ENCODE data around the gene SLC35G3. TPM values are rescaled to one million over a fixed set of nuclear protein-coding genes. Genes with fewer than 3 reads are reported as not detected.
A peak's percentile ranks its signal among the peaks of the same experiment; 100 is the strongest.
"Not testable (repeated sequence)": the region's sequence is repeated elsewhere in the genome, so short reads cannot be mapped to it uniquely, and the experiment has no call there.

Gene SLC35G3
- total and polyA plus RNA-seq, 5 donors from 2014 or later = 0.08 to 0.19 (median 0.13) TPM; not detected in 1

DNA sequence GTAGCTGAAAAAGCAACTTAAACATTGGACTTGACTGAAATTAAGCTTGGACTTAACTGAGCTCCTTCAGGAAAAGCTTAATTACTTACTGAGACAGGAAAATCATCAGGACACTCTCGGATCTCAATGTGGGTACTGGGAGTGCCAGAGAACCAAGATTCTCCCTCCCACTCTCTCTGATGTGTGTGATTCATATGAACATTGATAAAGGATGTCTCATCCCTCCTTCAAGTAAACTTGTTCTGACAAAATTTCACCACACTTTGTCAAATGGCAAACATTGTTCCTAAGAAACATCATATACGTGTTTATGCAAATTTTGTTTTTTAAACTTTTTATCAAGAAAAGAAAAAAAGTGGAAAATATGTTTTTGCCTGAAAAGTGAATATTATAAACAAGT lies 44.6 kb upstream of the SLC35G3 start:
- Mint-ChIP-seq H3K27ac (peak overlapping the region; percentile 97 to 99 (median 99)), H3K27me3 (peaks cover 10% of the 10 kb centered on the region), H3K9me3 (peaks cover 0 to 5% (median 0%) of the 10 kb centered on the region in 7 donors), H3K36me3 (peaks cover 37% of the 10 kb centered on the region), H3K4me3 (peak overlapping the region; percentile 98 to 100 (median 99)), H3K4me1 (peaks cover 14 to 61% (median 51%) of the 10 kb centered on the region in 4 donors)
- Histone ChIP-seq H3K4me3 (ENCODE audit: low read depth, low read length) (peak overlapping the region; percentile 93), H3K27ac (ENCODE audit: insufficient read depth, low read length, poor library complexity, severe bottlenecking) (peak overlapping the region; percentile 96), H3K36me3 (ENCODE audit: control insufficient read depth, insufficient read depth, low read length) (no peaks in the 10 kb centered on the region), H3K27me3 (ENCODE audit: control insufficient read depth, insufficient read depth, low read length) (no peaks in the 10 kb centered on the region), H3K9me3 (ENCODE audit: control insufficient read depth in 2 of 2, low read length in 2 of 2) (no peaks in the 10 kb centered on the region), H3K4me1 (ENCODE audit: control insufficient read depth, insufficient read depth, low read length, poor library complexity, severe bottlenecking) (peaks cover 65% of the 10 kb centered on the region)
- DNase-seq = peak in 1 of 3 donors; percentile 41
- no peak for ATAC-seq (ENCODE audit: low read depth in 2 of 2)

DNA sequence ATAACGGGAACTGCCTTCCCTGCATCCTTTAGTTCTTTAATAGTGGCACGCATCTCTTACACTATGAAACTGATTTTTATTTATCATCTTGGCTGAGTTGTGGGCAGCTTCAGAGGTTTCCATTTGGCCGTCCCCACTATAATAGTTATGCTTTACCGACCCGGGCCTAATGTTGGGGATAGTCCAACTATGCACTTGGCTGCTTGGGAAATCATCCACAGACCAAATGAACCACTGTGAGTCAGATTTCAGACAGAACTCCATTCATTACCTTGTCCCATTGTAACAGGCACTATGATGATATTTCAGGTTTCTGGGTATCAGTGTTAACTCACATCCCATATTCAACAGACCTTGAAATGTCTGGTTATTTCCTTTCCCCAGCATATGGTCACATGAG lies 42.6 kb upstream of the SLC35G3 start:
- DNase-seq (no peak), ATAC-seq (ENCODE audit: low read depth in 2 of 2) (no peak)
- Histone ChIP-seq H3K27ac (ENCODE audit: insufficient read depth, low read length, poor library complexity, severe bottlenecking) (peak overlapping the region; percentile 96), H3K9me3 (ENCODE audit: control insufficient read depth in 2 of 2, low read length in 2 of 2) (no peaks in the 10 kb centered on the region), H3K36me3 (ENCODE audit: control insufficient read depth, insufficient read depth, low read length) (no peaks in the 10 kb centered on the region), H3K4me1 (ENCODE audit: control insufficient read depth, insufficient read depth, low read length, poor library complexity, severe bottlenecking) (peaks cover 72% of the 10 kb centered on the region), H3K4me3 (ENCODE audit: low read depth, low read length) (peak overlapping the region; percentile 93), H3K27me3 (ENCODE audit: control insufficient read depth, insufficient read depth, low read length) (no peaks in the 10 kb centered on the region)
- Mint-ChIP-seq H3K36me3 (peaks cover 34% of the 10 kb centered on the region), H3K27me3 (peaks cover 5% of the 10 kb centered on the region), H3K4me1 (peaks cover 15 to 81% (median 55%) of the 10 kb centered on the region in 4 donors), H3K9me3 (peaks cover 0 to 1% (median 0%) of the 10 kb centered on the region in 7 donors), H3K4me3 (peak overlapping the region; percentile 75 to 99 (median 98)), H3K27ac (peak overlapping the region; percentile 97 to 99 (median 97))

DNA sequence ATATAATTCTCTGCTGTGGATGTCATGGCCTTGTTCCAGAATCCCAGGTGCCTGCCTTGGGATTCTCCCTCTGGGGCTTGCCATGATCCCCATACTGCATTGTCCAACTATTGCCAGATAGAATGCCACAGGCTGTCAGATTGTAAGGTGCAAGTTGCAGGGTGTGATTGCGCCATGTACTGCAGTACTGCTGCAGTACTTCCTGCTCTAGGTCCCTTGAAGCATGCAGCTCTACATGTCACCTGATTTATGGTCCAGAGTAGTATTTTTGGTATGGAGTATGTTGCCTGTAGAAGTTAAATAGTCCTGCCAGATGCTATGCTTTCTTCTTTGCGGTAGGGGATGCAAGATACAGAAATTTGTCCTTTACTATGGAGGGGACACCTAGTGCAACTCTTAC lies 41.7 kb upstream of the SLC35G3 start:
- ATAC-seq (ENCODE audit: low read depth in 2 of 2) (peak; percentile 35 to 69), DNase-seq (peak in 1 of 3 donors; percentile 24)
- Mint-ChIP-seq H3K4me3 (peak overlapping the region; percentile 52 to 99 (median 84)), H3K27me3 (peaks cover 5% of the 10 kb centered on the region), H3K9me3 (peaks cover 0 to 1% (median 0%) of the 10 kb centered on the region in 7 donors), H3K27ac (peak overlapping the region; percentile 97 to 99 (median 97)), H3K36me3 (peaks cover 33% of the 10 kb centered on the region), H3K4me1 (peaks cover 21 to 90% (median 61%) of the 10 kb centered on the region in 4 donors)
- Histone ChIP-seq H3K4me3 (ENCODE audit: low read depth, low read length) (peak overlapping the region; percentile 38), H3K4me1 (ENCODE audit: control insufficient read depth, insufficient read depth, low read length, poor library complexity, severe bottlenecking) (peaks cover 69% of the 10 kb centered on the region), H3K27me3 (ENCODE audit: control insufficient read depth, insufficient read depth, low read length) (no peaks in the 10 kb centered on the region), H3K27ac (ENCODE audit: insufficient read depth, low read length, poor library complexity, severe bottlenecking) (peak overlapping the region; percentile 96), H3K36me3 (ENCODE audit: control insufficient read depth, insufficient read depth, low read length) (no peaks in the 10 kb centered on the region), H3K9me3 (ENCODE audit: control insufficient read depth in 2 of 2, low read length in 2 of 2) (no peaks in the 10 kb centered on the region)

DNA sequence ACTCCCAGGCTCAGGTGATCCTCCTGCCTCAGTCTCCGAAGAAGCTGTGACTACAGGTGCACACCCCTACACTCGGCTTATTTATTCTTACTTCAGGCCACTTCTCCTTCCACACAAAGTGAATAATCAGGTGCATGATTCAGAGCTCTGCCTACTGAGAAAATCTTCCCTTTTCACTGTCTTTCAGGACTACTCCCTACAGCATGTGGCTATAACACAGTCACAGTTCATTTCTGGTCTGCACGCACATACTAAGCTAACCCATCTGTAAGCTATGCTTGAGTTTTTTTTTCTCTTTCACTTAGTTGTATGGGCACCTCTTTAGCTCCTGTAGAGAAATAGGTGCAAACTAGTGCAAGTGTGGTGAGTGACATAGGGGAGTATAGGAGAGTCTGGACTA lies 41.1 kb upstream of the SLC35G3 start:
- peaks cover 37% of the 10 kb centered on the region for H3K36me3 Mint-ChIP-seq
- ATAC-seq (ENCODE audit: low read depth in 2 of 2) (peak in 1 of 2 donors; percentile 42), DNase-seq (no peak)
- H3K4me3 Mint-ChIP-seq = peak overlapping the region in 3 of 4 donors; percentile 52 to 99 (median 99)
- peaks cover 23 to 97% (median 63%) of the 10 kb centered on the region in 4 donors for H3K4me1 Mint-ChIP-seq
- peak overlapping the region; percentile 96 for H3K27ac ChIP-seq (ENCODE audit: insufficient read depth, low read length, poor library complexity, severe bottlenecking)
- H3K36me3 ChIP-seq (ENCODE audit: control insufficient read depth, insufficient read depth, low read length) = no peaks in the 10 kb centered on the region
- no peaks in the 10 kb centered on the region for H3K9me3 ChIP-seq (ENCODE audit: control insufficient read depth in 2 of 2, low read length in 2 of 2)
- H3K4me1 ChIP-seq (ENCODE audit: control insufficient read depth, insufficient read depth, low read length, poor library complexity, severe bottlenecking) = peaks cover 62% of the 10 kb centered on the region
- peak overlapping the region; percentile 97 to 99 (median 97) for H3K27ac Mint-ChIP-seq
- peaks cover 0 to 2% (median 0%) of the 10 kb centered on the region in 7 donors for H3K9me3 Mint-ChIP-seq
- H3K4me3 ChIP-seq (ENCODE audit: low read depth, low read length) = peak overlapping the region; percentile 37
- H3K27me3 Mint-ChIP-seq = peaks cover 5% of the 10 kb centered on the region
- no peaks in the 10 kb centered on the region for H3K27me3 ChIP-seq (ENCODE audit: control insufficient read depth, insufficient read depth, low read length)

DNA sequence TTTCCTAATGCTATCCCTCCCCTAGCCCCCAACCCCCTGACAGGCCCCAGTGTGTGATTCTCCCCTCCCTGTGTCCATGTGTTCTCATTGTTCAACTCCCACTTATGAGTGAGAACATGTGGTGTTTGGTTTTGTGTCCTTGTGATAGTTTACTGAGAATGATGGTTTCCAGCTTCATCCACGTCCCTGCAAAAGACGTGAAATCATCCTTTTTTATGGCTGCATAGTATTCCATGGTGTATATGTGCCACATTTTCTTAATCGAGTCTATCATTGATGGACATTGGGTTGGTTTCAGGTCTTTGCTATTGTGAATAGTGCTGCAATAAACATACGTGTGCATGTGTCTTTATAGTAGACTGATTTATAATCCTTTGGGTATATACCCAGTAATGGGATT lies 40.1 kb upstream of the SLC35G3 start:
- DNase-seq; H3K4me3 Mint-ChIP-seq; H3K27me3 ChIP-seq (ENCODE audit: control insufficient read depth, insufficient read depth, low read length); H3K4me3 ChIP-seq (ENCODE audit: low read depth, low read length); H3K9me3 ChIP-seq (ENCODE audit: control insufficient read depth in 2 of 2, low read length in 2 of 2); H3K27me3 Mint-ChIP-seq; H3K9me3 Mint-ChIP-seq; H3K36me3 ChIP-seq (ENCODE audit: control insufficient read depth, insufficient read depth, low read length); ATAC-seq (ENCODE audit: low read depth in 2 of 2); H3K27ac ChIP-seq (ENCODE audit: insufficient read depth, low read length, poor library complexity, severe bottlenecking): not testable (repeated sequence)
- peaks cover 33 to 97% (median 68%) of the 10 kb centered on the region in 4 donors for H3K4me1 Mint-ChIP-seq
- peaks cover 38% of the 10 kb centered on the region for H3K36me3 Mint-ChIP-seq
- peaks cover 53% of the 10 kb centered on the region for H3K4me1 ChIP-seq (ENCODE audit: control insufficient read depth, insufficient read depth, low read length, poor library complexity, severe bottlenecking)
- H3K27ac Mint-ChIP-seq = peak overlapping the region; percentile 58 to 99 (median 97)

DNA sequence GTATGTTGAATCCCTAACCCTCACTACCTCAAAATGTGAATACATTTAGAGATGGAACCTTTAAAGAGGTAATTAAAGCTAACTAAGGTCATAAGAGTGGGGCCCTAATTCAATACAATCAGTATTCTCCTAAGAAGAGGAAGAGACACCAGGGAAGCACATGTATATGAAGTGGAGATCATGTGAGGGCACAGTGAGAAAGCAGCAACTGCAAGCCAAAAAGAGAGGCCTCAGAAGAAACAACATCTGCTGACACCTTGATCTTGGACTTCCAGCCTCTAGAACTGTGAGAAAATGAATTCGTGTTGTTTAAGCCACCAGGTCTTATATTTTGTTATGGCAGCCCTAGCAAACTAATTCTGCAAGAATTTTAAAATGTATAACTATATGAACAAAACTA lies 35.4 kb upstream of the SLC35G3 start:
- Mint-ChIP-seq H3K27ac (no peak overlapping the region), H3K27me3 (no peaks in the 10 kb centered on the region), H3K9me3 (peaks cover 0 to 5% (median 0%) of the 10 kb centered on the region in 7 donors), H3K4me3 (no peak overlapping the region), H3K36me3 (peaks cover 37% of the 10 kb centered on the region), H3K4me1 (peaks cover 29 to 75% (median 41%) of the 10 kb centered on the region in 4 donors)
- no peaks in the 10 kb centered on the region for H3K27me3 ChIP-seq (ENCODE audit: control insufficient read depth, insufficient read depth, low read length)
- no peaks in the 10 kb centered on the region for H3K9me3 ChIP-seq (ENCODE audit: control insufficient read depth in 2 of 2, low read length in 2 of 2)
- no peak overlapping the region for H3K4me3 ChIP-seq (ENCODE audit: low read depth, low read length)
- H3K4me1 ChIP-seq (ENCODE audit: control insufficient read depth, insufficient read depth, low read length, poor library complexity, severe bottlenecking) = peaks cover 11% of the 10 kb centered on the region
- peaks cover 4% of the 10 kb centered on the region for H3K36me3 ChIP-seq (ENCODE audit: control insufficient read depth, insufficient read depth, low read length)
- DNase-seq = no peak
- no peak for ATAC-seq (ENCODE audit: low read depth in 2 of 2)
- no peak overlapping the region for H3K27ac ChIP-seq (ENCODE audit: insufficient read depth, low read length, poor library complexity, severe bottlenecking)

DNA sequence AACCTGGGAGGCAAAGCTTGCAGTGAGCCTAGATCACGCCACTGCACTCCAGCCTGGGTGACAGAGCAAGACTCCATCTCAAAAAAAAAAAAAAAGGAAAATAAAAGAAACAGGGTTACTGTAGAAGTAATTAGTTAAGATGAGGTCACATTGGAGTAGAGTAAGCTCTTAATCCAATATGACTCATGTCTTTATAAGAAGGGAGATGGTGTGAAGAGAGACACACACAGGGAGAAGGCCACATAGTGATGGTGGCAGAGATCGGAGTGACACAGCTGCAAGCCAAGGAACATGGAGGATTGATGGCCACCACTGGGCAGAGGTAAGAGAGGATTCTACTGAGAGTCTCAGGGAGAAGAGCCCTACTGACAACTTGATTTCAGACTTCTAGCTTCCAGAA lies 33.4 kb upstream of the SLC35G3 start:
- H3K4me1 Mint-ChIP-seq = peaks cover 40 to 65% (median 43%) of the 10 kb centered on the region in 4 donors
- H3K9me3 Mint-ChIP-seq = peaks cover 0 to 11% (median 2%) of the 10 kb centered on the region in 7 donors
- peaks cover 4% of the 10 kb centered on the region for H3K36me3 ChIP-seq (ENCODE audit: control insufficient read depth, insufficient read depth, low read length)
- H3K4me1 ChIP-seq (ENCODE audit: control insufficient read depth, insufficient read depth, low read length, poor library complexity, severe bottlenecking) = peaks cover 9% of the 10 kb centered on the region
- no peaks in the 10 kb centered on the region for H3K27me3 Mint-ChIP-seq
- peaks cover 46% of the 10 kb centered on the region for H3K36me3 Mint-ChIP-seq
- H3K4me3 Mint-ChIP-seq = peak overlapping the region in 1 of 4 donors; percentile 11
- H3K27me3 ChIP-seq (ENCODE audit: control insufficient read depth, insufficient read depth, low read length) = no peaks in the 10 kb centered on the region
- H3K9me3 ChIP-seq (ENCODE audit: control insufficient read depth in 2 of 2, low read length in 2 of 2) = no peaks in the 10 kb centered on the region
- peak overlapping the region in 2 of 3 donors; percentile 43 to 56 for H3K27ac Mint-ChIP-seq
- DNase-seq (no peak), ATAC-seq (ENCODE audit: low read depth in 2 of 2) (no peak)
- no peak overlapping the region for H3K4me3 ChIP-seq (ENCODE audit: low read depth, low read length)
- H3K27ac ChIP-seq (ENCODE audit: insufficient read depth, low read length, poor library complexity, severe bottlenecking) = no peak overlapping the region

DNA sequence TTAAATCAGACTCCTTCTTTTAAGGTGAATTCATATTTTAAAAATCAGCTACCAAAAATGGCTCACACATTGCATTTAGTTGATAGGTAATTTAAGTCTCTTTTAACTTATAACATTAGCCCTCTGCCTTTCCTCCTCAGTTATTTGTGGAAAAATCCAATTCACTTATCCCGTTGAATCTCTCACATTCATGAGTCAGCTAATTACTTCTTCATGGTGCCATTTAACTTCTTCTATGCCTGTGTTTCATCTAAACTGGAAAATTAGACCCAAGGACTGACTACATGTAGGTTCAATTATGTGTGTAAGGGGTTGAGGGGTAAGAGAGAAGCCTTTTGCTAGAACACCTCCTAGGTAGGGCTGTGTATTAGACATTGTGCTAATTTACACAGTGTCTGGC lies 30.2 kb upstream of the SLC35G3 start:
- Mint-ChIP-seq H3K4me3 (no peak overlapping the region), H3K9me3 (peaks cover 0 to 7% (median 0%) of the 10 kb centered on the region in 7 donors), H3K27ac (peak overlapping the region in 2 of 3 donors; percentile 0 to 81), H3K4me1 (peaks cover 31 to 65% (median 43%) of the 10 kb centered on the region in 4 donors), H3K36me3 (peaks cover 31% of the 10 kb centered on the region), H3K27me3 (no peaks in the 10 kb centered on the region)
- DNase-seq (no peak), ATAC-seq (ENCODE audit: low read depth in 2 of 2) (no peak)
- Histone ChIP-seq H3K36me3 (ENCODE audit: control insufficient read depth, insufficient read depth, low read length) (peaks cover 4% of the 10 kb centered on the region), H3K9me3 (ENCODE audit: control insufficient read depth in 2 of 2, low read length in 2 of 2) (no peaks in the 10 kb centered on the region), H3K27ac (ENCODE audit: insufficient read depth, low read length, poor library complexity, severe bottlenecking) (no peak overlapping the region), H3K4me3 (ENCODE audit: low read depth, low read length) (peak overlapping the region; percentile 13), H3K4me1 (ENCODE audit: control insufficient read depth, insufficient read depth, low read length, poor library complexity, severe bottlenecking) (peaks cover 12% of the 10 kb centered on the region), H3K27me3 (ENCODE audit: control insufficient read depth, insufficient read depth, low read length) (no peaks in the 10 kb centered on the region)
